Fibroblast of lung (primary cell): ENCODE measurements around the gene STXBP5L. TPM values are rescaled to one million over a fixed set of nuclear protein-coding genes. Genes with fewer than 3 reads are reported as not detected.

ENCODE experiments used
- DNase-seq, 2 donors: peaks; one replicate each; pipeline versions ENCODE4 v3.0.0 to v3.0.0-alpha.2; 2010; ENCODE audit warnings: low read depth in 2 of 2
- H2AFZ ChIP-seq: 2 replicates; pipeline ENCODE4 v1.5.1; 2012; ENCODE audit warnings: low read length, control low read depth, inconsistent platforms
- H3K27ac ChIP-seq: 2 replicates; pipeline ENCODE4 v1.5.1; 2011; ENCODE audit warnings: low read length, control low read depth; ENCODE audit not compliant: insufficient read depth
- H3K27me3 ChIP-seq: 2 replicates; pipeline ENCODE4 v1.5.1; 2011; ENCODE audit warnings: mild to moderate bottlenecking, low read length; ENCODE audit not compliant: control insufficient read depth, insufficient read depth
- H3K36me3 ChIP-seq: 2 replicates; pipeline ENCODE4 v1.5.1; 2011; ENCODE audit warnings: low read length; ENCODE audit not compliant: control insufficient read depth, insufficient read depth
- H3K4me1 ChIP-seq: 2 replicates; pipeline ENCODE4 v1.5.1; 2011; ENCODE audit warnings: low read length; ENCODE audit not compliant: control insufficient read depth, insufficient read depth; ENCODE audit errors: extremely low read depth
- H3K4me2 ChIP-seq: 2 replicates; pipeline ENCODE4 v1.5.1; 2011; ENCODE audit warnings: low read length, control low read depth; ENCODE audit not compliant: insufficient read depth; ENCODE audit errors: extremely low read depth
- H3K4me3 ChIP-seq, 4 experiments: fragments of 200-600 bp in 1 of 4; sonication (generic) in 1 of 4; replicated peaks in 1 of 4; 2 replicates each; pipeline ENCODE4 v1.5.1; 2011 to 2016; ENCODE audit warnings: low read length in 4 of 4, low read depth in 3 of 4, mild to moderate bottlenecking in 3 of 4, control low read depth in 2 of 4, inconsistent platforms in 1 of 4, mixed read lengths in 1 of 4; ENCODE audit not compliant: insufficient read depth in 1 of 4; ENCODE audit errors: control extremely low read depth in 1 of 4
- H3K79me2 ChIP-seq: 2 replicates; pipeline ENCODE4 v1.5.1; 2012; ENCODE audit warnings: mild to moderate bottlenecking, low read length, inconsistent platforms; ENCODE audit not compliant: control insufficient read depth, insufficient read depth
- H3K9ac ChIP-seq: 2 replicates; pipeline ENCODE4 v1.5.1; 2011; ENCODE audit warnings: mild to moderate bottlenecking, low read length, control low read depth; ENCODE audit not compliant: insufficient read depth
- H3K9me3 ChIP-seq: 2 replicates; pipeline ENCODE4 v1.5.1; 2012; ENCODE audit warnings: low read depth, low read length; ENCODE audit not compliant: control insufficient read depth, insufficient read depth
- H4K20me1 ChIP-seq: 2 replicates; pipeline ENCODE4 v1.5.1; 2011; ENCODE audit warnings: low read length; ENCODE audit not compliant: control insufficient read depth, insufficient read depth; ENCODE audit errors: extremely low read depth
- EZH2 ChIP-seq: IDR thresholded peaks from 2 replicates; pipeline ENCODE4 v1.5.1; 2012; ENCODE audit warnings: low read length, control low read depth, mild to moderate bottlenecking; ENCODE audit errors: missing control alignments
- polyA plus RNA-seq, 2 donors: library from polyadenylated mRNA; depleted of rRNA in 1 of 2; stranded (reverse) in 1 of 2; unstranded in 1 of 2; fragments of >200 nt; gene quantifications; 2 replicates each; pipeline ENCODE4 v1.2.1, GENCODE V29; 2011 to 2012; ENCODE audit warnings: missing spikeins in 1 of 2
- total RNA-seq: library from RNA; depleted of rRNA; stranded (reverse); fragments of >200 nt; gene quantifications from 2 replicates; pipeline ENCODE4 v1.2.1, GENCODE V29; 2014
- TF ChIP-seq, protein P1 (sequence below), 2 donors: IDR thresholded peaks in 1 of 2; conservative IDR thresholded peaks in 1 of 2; 1 replicate in 1 of 2; 2 replicates in 1 of 2; pipeline ENCODE4 v1.5.1; 2011 to 2012; ENCODE audit warnings: low read length in 2 of 2, control low read depth in 1 of 2, inconsistent platforms in 1 of 2, low read depth in 1 of 2, mild to moderate bottlenecking in 1 of 2

STXBP5L gene
- total and polyA plus RNA-seq, 2 donors (not counting 1 experiment from before 2014, with no cell fraction given), result not detected

DNA sequence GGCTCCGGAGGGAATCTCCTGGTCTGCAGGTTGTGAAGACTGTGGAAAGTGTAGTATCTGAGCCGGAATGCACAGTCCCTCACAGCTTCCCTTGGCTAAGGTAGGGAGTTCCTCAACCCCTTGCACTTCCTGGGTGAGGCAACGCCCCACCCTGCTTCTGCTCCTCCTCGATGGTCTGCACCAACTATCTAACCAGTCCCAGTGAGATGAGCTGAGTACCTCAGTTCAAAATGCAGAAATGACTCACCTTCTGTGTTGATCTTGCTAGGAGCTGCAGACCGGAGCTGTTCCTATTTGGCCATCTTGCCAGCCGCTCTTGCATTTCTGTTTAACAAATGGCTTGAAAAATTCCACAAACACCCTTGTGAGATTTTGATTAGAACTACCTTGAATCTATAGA lies 156.1 kb downstream of the STXBP5L start:
- Histone ChIP-seq H3K4me2 (no peak overlapping the region), H3K4me1 (no peaks in the 10 kb centered on the region), H3K4me3 (no peak overlapping the region), H3K27ac (no peak overlapping the region), H3K9ac (no peak overlapping the region), H3K36me3 (no peaks in the 10 kb centered on the region), H2AFZ (no peak overlapping the region), H4K20me1 (no peaks in the 10 kb centered on the region), H3K27me3 (no peaks in the 10 kb centered on the region), H3K9me3 (no peaks in the 10 kb centered on the region), H3K79me2 (no peaks in the 10 kb centered on the region)
- no peak for DNase-seq
- TF ChIP-seq, protein P1, sequence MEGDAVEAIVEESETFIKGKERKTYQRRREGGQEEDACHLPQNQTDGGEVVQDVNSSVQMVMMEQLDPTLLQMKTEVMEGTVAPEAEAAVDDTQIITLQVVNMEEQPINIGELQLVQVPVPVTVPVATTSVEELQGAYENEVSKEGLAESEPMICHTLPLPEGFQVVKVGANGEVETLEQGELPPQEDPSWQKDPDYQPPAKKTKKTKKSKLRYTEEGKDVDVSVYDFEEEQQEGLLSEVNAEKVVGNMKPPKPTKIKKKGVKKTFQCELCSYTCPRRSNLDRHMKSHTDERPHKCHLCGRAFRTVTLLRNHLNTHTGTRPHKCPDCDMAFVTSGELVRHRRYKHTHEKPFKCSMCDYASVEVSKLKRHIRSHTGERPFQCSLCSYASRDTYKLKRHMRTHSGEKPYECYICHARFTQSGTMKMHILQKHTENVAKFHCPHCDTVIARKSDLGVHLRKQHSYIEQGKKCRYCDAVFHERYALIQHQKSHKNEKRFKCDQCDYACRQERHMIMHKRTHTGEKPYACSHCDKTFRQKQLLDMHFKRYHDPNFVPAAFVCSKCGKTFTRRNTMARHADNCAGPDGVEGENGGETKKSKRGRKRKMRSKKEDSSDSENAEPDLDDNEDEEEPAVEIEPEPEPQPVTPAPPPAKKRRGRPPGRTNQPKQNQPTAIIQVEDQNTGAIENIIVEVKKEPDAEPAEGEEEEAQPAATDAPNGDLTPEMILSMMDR (conservative IDR thresholded peaks at IDR 0.05 in 1 of 2, IDR thresholded peaks at IDR 0.05 in 1 of 2; ENCODE audit: low read depth in 1 of 2, low read length in 2 of 2), result no peak
- no peak for TF ChIP-seq EZH2

DNA sequence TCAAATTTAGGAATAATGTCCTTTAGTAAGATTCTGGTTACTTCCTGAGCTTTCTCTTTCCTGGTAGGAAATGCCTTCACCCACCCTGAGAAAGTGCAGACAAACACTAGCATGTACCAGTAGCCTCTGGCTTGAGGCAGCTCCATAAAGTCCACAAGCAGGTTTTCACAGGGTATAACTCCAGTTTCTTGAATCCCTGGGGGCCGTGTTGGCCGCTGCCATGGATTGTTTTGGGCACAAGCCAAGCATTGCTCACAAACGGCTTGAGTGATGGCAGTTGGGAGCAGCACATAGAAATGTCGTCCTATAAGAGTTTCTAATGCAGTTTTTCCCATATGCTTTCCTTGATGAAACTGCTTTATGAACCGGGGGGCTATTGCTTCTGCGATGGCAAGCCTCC lies 164.1 kb downstream of the STXBP5L start:
- Histone ChIP-seq H2AFZ (no peak overlapping the region), H3K9me3 (no peaks in the 10 kb centered on the region), H3K9ac (no peak overlapping the region), H3K36me3 (no peaks in the 10 kb centered on the region), H3K4me1 (no peaks in the 10 kb centered on the region), H3K27me3 (no peaks in the 10 kb centered on the region), H3K79me2 (no peaks in the 10 kb centered on the region), H3K4me2 (no peak overlapping the region), H4K20me1 (no peaks in the 10 kb centered on the region), H3K27ac (no peak overlapping the region), H3K4me3 (no peak overlapping the region)
- TF ChIP-seq, protein P1 (conservative IDR thresholded peaks at IDR 0.05 in 1 of 2, IDR thresholded peaks at IDR 0.05 in 1 of 2; ENCODE audit: low read depth in 1 of 2, low read length in 2 of 2), result no peak
- TF ChIP-seq EZH2, result no peak
- DNase-seq, result no peak

DNA sequence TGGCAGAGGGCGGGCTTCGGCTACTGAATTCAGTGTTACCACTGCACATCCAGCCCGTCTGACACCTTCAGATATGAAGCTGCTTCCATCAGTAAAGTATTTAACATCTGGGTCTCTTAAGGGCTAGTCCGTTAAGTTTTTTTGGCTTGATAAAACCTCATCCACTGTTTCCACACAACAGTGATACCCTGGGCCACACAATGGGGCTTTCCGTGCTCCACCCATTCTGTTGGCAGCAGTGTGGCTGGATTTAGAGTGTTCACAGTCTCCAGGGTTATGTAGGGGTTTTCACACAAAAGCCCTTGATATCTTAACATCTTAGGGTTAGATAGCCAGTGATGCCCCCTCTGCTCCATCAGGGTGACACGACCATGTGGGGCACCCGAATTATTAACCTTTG lies 165.0 kb downstream of the STXBP5L start:
- no peaks in the 10 kb centered on the region for H3K36me3 ChIP-seq
- no peak overlapping the region for H3K4me3 ChIP-seq
- no peaks in the 10 kb centered on the region for H3K9me3 ChIP-seq
- H3K9ac ChIP-seq, result no peak overlapping the region
- DNase-seq, result no peak
- H2AFZ ChIP-seq, result no peak overlapping the region
- no peaks in the 10 kb centered on the region for H3K27me3 ChIP-seq
- no peaks in the 10 kb centered on the region for H3K79me2 ChIP-seq
- no peaks in the 10 kb centered on the region for H4K20me1 ChIP-seq
- no peak overlapping the region for H3K27ac ChIP-seq
- no peak for TF ChIP-seq EZH2
- no peak overlapping the region for H3K4me2 ChIP-seq
- H3K4me1 ChIP-seq, result no peaks in the 10 kb centered on the region
